ENCODE results near the gene SEBOX. TPM values are rescaled to one million over a fixed set of nuclear protein-coding genes. Genes with fewer than 3 reads are reported as not detected.

The SEBOX gene
- total and polyA plus RNA-seq, 2 of the 8 experiments (the other 6 are each of a cell fraction or from before 2014, with no cell fraction given) = not detected

DNA sequence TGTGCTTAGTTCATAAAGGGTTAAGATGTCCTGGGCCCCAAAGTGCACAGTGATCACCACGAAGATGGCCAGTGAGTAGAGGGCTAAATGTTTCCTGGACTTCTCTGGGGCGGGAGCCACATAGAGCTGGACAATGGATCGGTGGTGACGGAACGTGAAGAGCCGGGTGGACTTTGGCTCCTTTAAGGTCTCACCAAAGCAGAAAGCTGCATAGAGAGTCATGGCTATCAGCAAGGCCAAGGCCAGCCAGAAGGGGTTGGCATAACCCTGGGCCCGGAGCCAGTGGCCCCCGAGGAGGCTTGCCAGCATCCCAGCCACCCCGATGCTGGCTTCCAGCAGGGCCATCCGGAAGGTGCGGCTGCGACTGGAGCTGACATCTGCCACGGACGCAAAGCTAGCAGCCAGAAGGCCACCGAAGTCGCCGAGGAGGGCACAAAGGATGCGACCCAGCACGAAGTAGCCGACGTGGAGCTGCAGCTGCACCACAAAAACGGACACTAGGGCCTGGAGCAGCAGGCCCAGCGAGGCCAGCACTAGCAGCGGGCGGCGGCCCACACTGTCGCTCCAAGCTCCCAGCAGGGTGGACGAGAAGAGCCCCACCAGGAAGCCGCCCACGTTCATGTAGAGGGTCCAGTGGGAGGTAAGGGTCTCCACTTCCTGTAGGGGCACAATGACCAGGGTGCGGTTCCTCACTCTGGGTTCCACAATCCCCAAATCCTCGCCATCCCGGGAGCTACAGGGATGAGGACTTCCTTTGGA lies 40.0 kb upstream of the SEBOX start:
- Histone ChIP-seq H4K8ac (ENCODE audit: extremely low read depth, insufficient read depth, low read length) (no peak overlapping the region; the same call in 1 of the 2 replicates), H3K14ac (ENCODE audit: insufficient read length) (no peak overlapping the region), H3K4me3 (ENCODE audit: extremely low read depth in 1 of 4, insufficient read depth in 2 of 4, low read depth in 3 of 4, low read length in 4 of 4) (peak overlapping the region; percentile 51 to 74 (median 60); a peak in 7 of 8 replicates), H2AFZ (ENCODE audit: low read length) (no peak overlapping the region), H4K5ac (ENCODE audit: insufficient read length, low read depth, low read length) (peak overlapping the region; percentile 39), H3K4me2 (ENCODE audit: insufficient read depth in 1 of 2, low read depth in 2 of 2, low read length in 2 of 2) (peak overlapping the region; percentile 78 to 90), H3K79me1 (ENCODE audit: low read depth, low read length) (no peaks in the 10 kb centered on the region; the same call in 1 of the 2 replicates), H3K9me3 (ENCODE audit: insufficient read depth in 2 of 2, low read depth in 1 of 2, low read length in 1 of 2) (no peaks in the 10 kb centered on the region), H3K79me2 (ENCODE audit: control insufficient read depth in 1 of 2, insufficient read depth in 2 of 2, low read length in 2 of 2) (no peaks in the 10 kb centered on the region; a peak in 1 of 4 replicates), H4K20me1 (replicated peaks in 1 of 2; ENCODE audit: control insufficient read depth in 1 of 2, insufficient read depth in 2 of 2, low read length in 2 of 2) (no peaks in the 10 kb centered on the region), H2BK5ac (ENCODE audit: low read depth, low read length) (peak overlapping the region; percentile 49; the same call in 1 of the 2 replicates), H2BK120ac (replicated peaks; ENCODE audit: low read depth, low read length) (peak overlapping the region; percentile 19), H3K23ac (ENCODE audit: insufficient read length) (no peak overlapping the region), H3K18ac (ENCODE audit: extremely low read depth, low read length) (peak overlapping the region; percentile 76), H3K36me3 (ENCODE audit: control insufficient read depth in 2 of 4, insufficient read depth in 4 of 4, low read length in 3 of 4) (no peaks in the 10 kb centered on the region), H2BK20ac (ENCODE audit: low read length) (peak overlapping the region; percentile 50; the same call in 1 of the 2 replicates), H3K4ac (replicated peaks; ENCODE audit: insufficient read length, low read depth, low read length) (no peak overlapping the region), H3K4me1 (replicated peaks in 1 of 4; ENCODE audit: control insufficient read depth in 3 of 4, insufficient read depth in 4 of 4, low read length in 3 of 4) (peaks cover 32 to 64% (median 40%) of the 10 kb centered on the region in 4 experiments), H2AK5ac (ENCODE audit: low read depth, low read length) (0 out of 2 replicates have a peak overlapping the region, but pooled peaks have one; percentile 14), H3K27ac (ENCODE audit: low read depth, low read length) (no peak overlapping the region), H3K9ac (replicated peaks in 1 of 4; ENCODE audit: extremely low read depth in 1 of 4, low read depth in 3 of 4, low read length in 3 of 4) (no peak overlapping the region), H3K56ac (replicated peaks; ENCODE audit: insufficient read length, low read depth, low read length) (no peak overlapping the region), H2BK15ac (ENCODE audit: low read length) (peak overlapping the region; percentile 74), H4K91ac (replicated peaks; ENCODE audit: insufficient read length, low read length) (peak overlapping the region; percentile 9), H3K23me2 (ENCODE audit: low read depth, low read length) (peaks cover 12% of the 10 kb centered on the region; the same call in 1 of the 2 replicates), H3K27me3 (replicated peaks in 1 of 4; ENCODE audit: control insufficient read depth in 3 of 4, extremely low read depth in 1 of 4, insufficient read depth in 3 of 4, low read length in 3 of 4) (peaks cover 0 to 39% (median 15%) of the 10 kb centered on the region in 4 experiments; a peak in 5 of 7 replicates), H2BK12ac (ENCODE audit: low read depth, low read length) (peak overlapping the region; percentile 94; the same call in 1 of the 2 replicates)
- WGBS, 2 experiments (ENCODE audit: extremely low coverage in 1 of 2, insufficient coverage in 1 of 2, insufficient read length in 1 of 2, insufficient replicate concordance in 2 of 2, low coverage in 1 of 2, low lambda C conversion rate in 2 of 2, missing lambda C conversion rate in 1 of 2) = 64% methylated on average over 33 of the region's 33 CpGs; no CpG with 5 or more reads in 1 of the 2 experiments
- FAIRE-seq = no peak
- POLR2A ChIA-PET (ENCODE audit: partially characterized antibody) = interaction anchor here (0.9 to 12.8 kb wide), 9 partner anchors 8 to 76 kb away, joined by 3 to 135 read pairs (median 3); partner anchors contain the start of gene POLDIP2
- TF ChIP-seq CBX5 (IDR thresholded peaks at IDR 0.05; ENCODE audit: low read depth, low read length) (no peak), GABPA (IDR thresholded peaks at IDR 0.05; ENCODE audit: borderline replicate concordance, insufficient read depth, low read length) (0 out of 2 replicates have a peak, but pooled peaks have one; percentile 8)
- CTCF ChIA-PET (ENCODE audit: partially characterized antibody) = interaction anchor here (0.6 to 5.8 kb wide), 11 partner anchors 9 to 148 kb away, joined by 3 to 52 read pairs (median 5); no protein-coding TSS in a partner anchor
- DNase-seq (ENCODE audit: low read depth in 1 of 2, low spot score in 2 of 2) = peak in 1 of 2 experiments; percentile 64
